NCI-H526 (cell line): ENCODE measurements around the gene SOCS6.
A peak's percentile ranks its signal among the peaks of the same experiment; 100 is the strongest.
"Not testable (repeated sequence)": the region's sequence is repeated elsewhere in the genome, so short reads cannot be mapped to it uniquely, and the experiment has no call there.

Source experiments
- DNase-seq, 2 experiments: peaks; one replicate each; lab custom pipeline; 2025; lab: John Stamatoyannopoulos, UW

The SOCS6 gene

DNA sequence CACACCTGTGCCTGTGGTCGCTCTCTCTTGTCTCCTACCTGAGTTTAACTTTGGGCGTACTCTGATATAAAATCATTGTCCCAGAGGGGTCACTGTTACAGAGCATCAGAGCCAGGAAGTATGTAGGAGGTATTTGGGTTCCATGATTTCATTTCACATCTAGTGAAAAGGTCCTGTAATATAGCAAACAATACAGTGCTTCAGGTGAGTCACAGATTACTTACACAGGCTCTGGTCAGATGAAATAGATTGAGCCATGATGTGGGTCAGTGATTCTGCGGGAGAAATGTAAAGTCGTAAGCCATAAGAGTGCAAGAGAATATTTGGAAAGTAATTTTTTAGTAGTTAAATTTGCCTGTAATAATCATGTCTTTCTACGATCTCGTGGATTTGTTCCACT is 70.2 kb downstream of the SOCS6 start:
- no peak for DNase-seq

DNA sequence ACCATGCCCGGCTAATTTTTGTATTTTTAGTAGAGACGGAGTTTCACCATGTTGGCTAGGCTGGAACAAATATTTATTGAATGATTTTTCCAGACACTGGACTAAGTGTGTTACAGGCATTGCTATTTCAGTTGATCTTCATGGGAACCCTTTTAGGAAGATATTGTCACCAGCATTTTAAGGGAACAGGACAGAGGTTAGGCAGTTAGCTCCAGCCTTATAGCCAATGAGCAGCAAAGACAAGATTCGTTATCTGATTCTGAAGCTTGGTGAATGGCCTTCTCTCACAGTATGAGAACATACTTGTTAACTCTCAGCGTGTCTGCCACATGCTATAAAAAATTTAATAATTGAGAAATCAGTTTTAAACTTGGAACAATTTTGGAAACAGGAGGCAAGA is 73.4 kb downstream of the SOCS6 start:
- DNase-seq = no peak

DNA sequence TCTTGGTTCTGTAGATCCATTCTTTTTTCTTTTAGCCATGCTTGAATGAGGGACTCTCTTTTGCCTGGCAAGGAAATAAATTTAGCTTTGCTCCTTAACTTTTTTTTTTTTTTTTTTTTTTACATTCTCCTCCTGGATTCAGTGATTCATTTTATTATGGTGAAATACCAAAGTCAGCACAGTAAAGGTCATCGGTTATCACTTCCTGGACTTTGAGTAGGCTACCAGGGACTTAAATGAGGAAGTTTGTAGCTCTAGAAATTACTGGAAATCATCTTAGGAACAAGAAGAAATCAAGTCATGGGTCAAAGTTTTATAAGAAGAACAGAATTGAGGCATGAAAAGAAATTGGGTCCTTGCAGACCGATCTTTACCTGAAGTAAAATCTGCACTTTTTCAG is 75.0 kb downstream of the SOCS6 start:
- no peak for DNase-seq

DNA sequence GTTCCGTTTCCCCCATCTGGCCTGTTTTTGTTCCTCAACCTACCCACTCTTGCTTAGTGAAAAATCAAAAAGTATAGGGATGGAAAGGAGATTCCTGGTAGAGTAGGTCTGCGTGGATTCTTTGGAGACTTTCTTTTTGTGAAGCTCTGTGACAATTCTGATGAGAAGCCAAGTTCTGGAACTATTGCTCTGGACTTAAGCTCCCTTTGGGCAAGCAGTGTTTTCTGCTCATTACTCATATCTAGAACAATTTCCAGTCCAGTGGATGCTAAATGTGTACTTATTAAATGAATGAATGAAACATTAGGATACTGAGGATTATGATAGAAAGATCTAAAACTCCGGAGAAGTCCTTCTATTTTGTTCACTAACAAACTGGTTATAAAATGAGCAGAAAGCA is 76.5 kb downstream of the SOCS6 start:
- DNase-seq = no peak

DNA sequence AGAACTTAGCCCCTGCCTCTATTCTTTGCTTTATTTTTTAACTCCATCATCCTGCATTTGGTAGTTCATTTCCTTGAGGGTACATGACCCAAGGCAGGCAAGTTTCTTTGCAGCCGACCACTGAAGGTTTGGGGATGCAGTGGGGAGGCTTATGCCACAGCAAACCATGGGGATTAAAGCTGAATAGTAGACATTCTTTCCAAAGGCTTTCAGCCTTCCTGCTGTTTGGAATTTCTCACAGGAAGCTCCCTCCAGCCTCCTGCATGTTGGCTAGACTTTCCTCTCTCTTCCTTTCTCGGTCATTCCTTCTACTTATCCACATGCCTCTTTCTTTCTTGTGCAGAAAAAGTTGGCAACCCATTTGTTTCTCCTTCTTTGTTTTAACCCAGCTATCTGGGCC is 77.3 kb downstream of the SOCS6 start:
- DNase-seq = no peak

DNA sequence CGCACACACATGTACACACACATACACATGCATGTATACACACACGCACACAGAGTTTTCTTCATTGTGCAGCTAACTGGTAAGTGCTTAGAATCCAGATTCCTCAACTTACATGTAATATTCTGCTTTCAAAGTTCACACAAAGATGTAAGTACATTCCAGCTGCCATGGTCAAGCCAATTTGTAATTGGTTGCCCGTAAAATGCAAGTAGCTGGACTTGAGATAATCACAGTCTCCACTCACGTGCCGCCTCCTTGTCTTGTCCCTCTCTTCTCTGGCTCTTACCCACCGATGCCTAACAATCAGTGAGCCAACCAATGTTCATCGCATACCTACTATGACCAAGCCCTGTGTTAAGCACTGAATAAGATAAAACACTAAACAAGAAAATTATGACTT is 77.8 kb downstream of the SOCS6 start:
- DNase-seq = no peak

DNA sequence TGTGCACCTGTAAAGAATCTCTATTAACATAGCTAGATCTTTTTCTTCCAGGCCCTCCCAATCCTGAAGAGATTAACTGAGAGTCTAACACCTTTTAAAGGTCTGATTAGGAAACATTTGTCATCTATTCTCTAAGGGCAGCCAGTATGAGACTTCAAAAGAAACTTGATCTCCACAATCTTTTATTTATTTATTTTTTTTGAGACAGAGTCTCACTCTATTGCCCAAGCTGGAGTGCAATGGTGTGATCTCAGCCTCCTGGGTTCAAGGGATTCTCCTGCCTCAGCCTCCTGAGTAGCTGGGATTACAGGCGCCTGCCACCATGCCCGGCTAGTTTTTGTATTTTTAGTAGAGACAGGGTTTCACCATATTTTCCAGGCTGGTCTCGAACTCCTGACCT is 78.5 kb downstream of the SOCS6 start:
- not testable (repeated sequence) for DNase-seq

DNA sequence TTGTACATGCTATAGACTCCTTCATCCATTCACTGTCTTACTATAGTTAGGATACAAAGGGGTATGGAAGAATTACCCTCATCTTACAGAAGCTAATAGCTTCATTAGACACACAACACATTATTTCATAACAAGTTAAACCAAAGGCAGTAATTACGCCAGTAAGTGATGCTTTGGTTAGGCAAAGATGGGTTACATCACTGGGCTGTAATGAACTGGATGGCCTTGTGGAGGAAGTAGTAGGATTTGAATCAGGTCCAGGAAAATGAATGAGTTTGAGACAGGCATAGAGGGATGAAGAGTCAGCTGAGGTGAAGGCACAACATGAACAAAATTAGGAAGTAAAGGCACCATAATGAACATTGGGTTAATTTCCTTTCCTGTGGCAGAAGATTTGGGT is 80.1 kb downstream of the SOCS6 start:
- no peak for DNase-seq

DNA sequence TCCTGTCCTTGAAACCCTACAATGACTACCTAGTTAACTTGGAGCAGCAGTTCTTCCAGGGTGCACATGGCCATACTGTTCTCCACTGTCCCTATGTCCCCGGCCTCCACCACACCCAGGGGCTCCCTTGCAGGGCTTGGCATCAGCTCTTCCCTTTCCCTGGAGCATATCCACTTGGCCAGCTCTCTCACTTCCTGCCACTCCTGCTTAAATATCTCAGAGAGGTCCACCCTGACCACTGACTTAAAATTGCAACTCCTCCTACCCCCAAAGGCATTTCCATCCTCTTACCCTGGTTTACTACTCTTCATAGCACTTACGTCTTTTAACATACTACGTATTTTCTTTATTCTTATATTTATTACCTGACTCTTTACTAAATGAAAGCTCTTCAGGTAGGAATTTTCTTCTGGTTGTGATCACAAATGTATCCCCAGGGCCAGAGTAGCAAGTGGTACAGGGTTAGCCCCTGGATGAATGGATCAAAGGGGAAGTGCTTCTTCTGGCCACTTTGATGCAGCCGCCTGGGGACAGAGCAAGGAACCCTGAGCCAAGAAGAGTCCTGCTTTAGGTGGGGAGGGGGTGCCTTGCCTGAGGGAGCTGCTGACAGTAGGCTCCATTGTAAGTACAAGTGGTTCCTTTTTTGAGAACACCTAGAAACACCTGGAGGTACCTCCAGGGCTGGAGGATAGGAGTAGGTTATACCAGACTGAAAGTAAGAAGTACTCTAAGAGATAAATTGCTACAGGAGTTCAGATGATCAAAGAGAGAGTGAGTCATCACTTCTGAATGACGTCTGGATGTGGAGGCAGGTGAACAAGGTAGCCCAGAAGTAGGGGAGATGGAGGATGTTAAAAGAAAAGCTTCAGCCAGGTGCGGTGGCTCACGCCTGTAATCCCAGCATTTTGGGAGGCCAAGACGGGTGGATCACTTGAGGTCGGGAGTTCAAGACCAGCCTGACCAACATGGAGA is 82.2 kb downstream of the SOCS6 start:
- DNase-seq = no peak

DNA sequence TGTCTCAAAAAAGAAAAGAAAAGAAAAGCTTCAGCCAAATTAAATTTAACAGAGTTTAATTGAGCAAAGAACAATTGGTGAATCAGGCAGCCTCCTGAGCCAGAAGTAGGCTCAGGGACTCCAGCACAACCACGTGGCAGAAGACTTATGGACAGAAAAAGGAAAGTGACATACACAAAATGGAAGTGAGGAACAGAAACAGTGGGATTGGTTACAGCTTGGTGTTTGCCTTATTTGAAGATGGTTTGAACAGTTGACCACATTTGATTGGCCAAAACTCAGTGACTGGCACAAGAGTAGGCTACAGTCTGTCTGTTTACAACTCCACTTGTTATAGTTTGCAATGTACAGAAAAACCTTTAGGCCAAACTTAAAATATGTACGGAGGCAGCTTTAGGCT is 83.1 kb downstream of the SOCS6 start:
- DNase-seq = no peak

DNA sequence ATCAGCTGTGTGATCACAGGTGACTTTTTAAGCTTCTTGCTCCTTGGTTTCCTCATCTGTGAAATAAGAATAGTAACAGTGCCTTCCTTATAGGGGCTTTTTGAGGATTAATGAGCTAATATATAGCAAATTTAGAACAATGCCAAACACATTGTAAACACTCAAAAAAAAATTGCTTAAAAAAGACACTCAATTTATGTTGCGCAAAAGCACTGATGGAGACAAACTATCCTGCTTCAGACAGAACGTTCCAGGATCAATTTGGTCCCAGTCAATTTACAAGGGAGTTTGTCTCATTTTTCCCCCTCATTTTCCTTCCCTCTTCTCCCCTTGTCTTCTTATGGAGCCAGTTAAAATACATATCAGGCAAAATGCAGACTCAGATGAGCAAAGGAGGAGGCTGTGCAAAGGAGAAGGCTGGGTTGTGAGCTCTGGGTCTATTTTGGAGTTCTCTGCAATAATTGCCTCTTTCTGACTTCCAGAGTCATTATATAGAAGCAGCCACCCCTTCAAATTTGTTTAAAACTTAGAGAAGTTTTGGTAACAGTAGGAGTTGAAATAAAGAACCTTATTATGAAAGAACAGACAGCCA is 83.7 kb downstream of the SOCS6 start:
- no peak for DNase-seq

DNA sequence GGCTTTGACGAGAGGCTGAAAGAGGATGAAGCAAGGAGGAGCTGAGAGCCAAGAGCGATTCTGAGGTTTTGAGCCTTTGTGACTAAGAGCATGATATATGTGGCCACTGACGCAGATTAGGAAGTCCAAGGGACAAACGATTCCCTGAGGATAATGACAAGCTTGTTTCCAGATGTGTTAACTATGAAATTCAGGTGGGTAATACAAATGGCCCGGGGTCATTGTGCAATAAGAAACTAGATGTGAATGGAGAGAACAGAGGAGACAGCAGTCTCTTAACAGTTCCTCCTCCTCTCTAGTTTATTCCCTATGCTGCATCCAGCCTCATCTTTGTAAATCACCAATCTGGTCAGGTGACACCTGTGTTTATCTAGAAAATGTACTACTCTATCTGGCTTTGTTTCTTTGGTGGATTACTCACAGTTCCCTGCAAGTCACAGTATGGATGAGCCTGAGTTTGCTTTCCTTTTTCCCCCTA is 84.2 kb downstream of the SOCS6 start:
- DNase-seq = no peak

DNA sequence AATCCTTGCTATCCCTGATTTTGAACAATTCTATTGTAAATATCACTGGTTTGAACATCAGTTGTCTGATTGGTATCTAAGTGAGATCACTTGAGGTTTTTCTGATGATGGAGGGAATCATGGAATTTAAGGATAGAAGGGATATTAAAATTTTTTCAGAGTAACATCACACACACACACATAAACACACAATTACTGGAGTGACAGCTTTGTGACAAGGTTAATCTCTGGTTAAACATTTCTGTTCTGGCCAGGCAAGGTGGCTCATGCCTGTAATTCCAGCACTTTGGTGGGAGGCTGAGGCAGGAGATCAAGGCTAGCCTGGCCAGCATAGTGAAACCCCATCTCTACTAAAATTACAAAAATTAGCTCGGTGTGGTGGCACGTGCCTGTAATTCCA is 85.3 kb downstream of the SOCS6 start:
- no peak for DNase-seq

DNA sequence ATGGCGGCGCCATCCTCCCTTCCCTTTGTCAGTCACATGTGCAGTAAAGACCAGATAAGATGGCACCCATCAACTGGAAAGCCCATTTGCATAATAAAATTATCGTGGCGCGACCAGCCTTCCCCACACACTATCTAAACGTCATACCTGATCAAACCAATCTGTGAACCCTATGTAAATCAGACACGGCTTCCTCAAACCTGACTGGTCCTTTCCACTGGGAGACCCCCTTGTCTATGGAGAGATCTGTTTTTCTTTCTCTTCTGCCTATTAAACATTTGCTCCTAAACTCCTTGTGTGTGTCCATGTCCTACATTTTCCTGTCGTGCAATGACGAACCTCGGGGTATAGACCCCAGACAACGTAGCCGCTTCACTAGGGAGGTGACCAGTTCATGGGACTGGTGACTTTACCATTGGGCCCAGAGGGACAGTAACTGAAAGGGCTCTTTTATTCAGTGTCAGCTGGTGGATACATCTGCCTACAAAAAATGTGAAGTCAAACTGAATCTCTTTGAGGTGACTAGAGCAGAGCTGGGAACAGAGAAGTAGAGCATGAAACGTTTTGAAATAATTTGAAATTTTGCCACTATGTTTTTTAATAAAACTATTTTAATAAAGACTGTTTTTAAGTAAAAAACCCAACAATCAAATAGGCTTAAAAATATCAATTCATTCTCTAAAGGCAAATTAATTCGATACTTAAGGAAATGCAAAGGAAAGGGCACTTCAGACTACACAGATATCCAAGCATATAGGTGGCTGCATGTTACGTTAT is 87.5 kb downstream of the SOCS6 start:
- peak; percentile 90 to 91 for DNase-seq

DNA sequence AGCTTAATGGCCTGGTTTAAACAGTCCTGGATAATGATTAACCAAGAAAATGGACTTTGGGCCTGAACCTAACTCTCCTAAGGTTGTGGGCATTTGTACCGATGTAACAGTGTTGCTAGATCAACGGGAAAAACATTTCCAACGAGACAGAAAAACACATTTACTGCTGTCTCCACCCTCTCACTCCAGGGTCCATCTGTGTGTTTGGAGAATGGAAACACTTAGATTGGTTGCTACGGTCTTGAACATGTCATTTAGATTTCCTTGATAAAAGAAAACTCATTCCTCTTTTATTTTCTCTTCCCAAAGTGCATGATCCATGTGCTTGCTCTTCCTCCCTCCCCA is 88.0 kb downstream of the SOCS6 start:
- peak; percentile 90 to 93 for DNase-seq

DNA sequence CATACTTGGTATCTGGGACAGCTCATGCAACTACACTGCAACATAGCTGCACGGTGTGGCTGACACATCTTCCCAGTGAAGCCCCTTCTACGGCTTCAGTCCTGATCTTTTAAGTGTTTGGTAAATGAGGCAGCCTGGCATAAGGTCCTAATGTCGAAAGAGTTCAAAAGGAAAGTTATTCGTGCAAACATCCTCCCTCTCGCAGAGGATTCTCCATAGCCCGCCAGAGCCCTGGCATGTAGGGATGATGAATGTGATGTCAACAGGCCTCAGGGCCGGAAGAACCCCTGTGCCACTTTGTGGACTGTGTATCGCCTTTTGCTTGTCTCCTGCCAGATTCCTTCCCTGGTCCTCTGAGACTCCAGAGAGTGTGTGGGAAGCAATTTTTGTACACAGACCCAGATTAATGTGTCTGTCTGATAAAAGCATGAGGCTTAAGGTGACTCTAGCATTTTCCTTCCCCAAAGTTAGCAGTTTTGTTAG is 88.5 kb downstream of the SOCS6 start:
- peak in 1 of 2 experiments; percentile 29 for DNase-seq

DNA sequence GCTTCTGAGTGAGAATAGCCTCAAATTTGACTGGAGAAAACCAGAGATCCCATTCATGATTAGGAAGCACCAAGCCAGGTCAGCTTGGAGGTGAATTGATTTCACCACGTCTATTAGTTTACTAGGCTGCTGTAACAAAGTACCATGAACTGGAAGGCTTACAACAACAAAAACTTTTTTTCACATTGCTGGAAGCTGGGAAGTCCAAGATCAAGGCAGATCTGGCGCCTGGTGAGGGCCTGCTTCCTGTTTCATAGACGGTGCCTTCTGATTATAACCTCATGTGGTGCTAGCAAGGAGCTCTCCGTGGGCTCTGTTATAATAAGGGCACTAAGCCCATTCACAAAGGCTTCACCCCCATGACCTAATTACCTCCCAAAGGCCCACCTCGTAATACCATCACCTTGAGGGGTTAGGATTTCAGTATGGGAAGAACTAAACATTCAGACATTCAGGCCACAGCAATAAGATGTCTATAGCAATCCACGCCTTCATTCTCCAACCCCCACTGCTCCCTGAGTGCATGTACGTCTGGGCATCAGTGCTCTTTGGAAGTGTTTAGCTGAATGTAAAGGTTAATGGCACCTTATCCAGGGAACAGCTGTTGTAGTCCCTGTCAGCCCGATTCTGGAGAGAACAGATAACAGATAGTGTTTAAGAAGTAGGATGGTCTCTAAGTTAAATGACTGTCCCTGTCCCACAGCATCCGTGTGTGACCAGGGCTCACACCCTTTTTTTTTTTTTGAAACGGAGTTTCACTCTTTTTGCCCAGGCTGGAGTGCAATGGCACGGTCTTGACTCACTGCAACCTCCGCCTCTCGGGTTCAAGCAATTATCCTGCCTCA is 89.2 kb downstream of the SOCS6 start:
- DNase-seq = no peak
